H9 (cell line): Measurements from ENCODE around the gene FLNC. TPM values are rescaled to one million over a fixed set of nuclear protein-coding genes. Genes with fewer than 3 reads are reported as not detected.

Experiments used
- DNase-seq: peaks from one replicate; pipeline ENCODE4 v3.0.0-alpha.2; 2017
- H2AFZ ChIP-seq: one replicate; pipeline ENCODE4 v1.6.1; 2013; ENCODE audit warnings: mild to moderate bottlenecking, low read length, control low read depth, moderate library complexity
- H2AK5ac ChIP-seq: 2 replicates; pipeline ENCODE4 v1.6.1; 2013; ENCODE audit warnings: low read length, control low read depth, mixed read lengths; ENCODE audit not compliant: insufficient read length
- H2BK120ac ChIP-seq: one replicate; pipeline ENCODE4 v1.6.1; 2013; ENCODE audit warnings: low read depth, mild to moderate bottlenecking, low read length, control low read depth, inconsistent platforms; ENCODE audit not compliant: poor library complexity, severe bottlenecking
- H2BK12ac ChIP-seq: 2 replicates; pipeline ENCODE4 v1.6.1; 2013; ENCODE audit warnings: low read length, control low read depth, mixed read lengths, low read depth; ENCODE audit not compliant: insufficient read length
- H2BK15ac ChIP-seq: 2 replicates; pipeline ENCODE4 v1.6.1; 2013; ENCODE audit warnings: low read depth, low read length, control low read depth
- H2BK20ac ChIP-seq: one replicate; pipeline ENCODE4 v1.6.1; 2013; ENCODE audit warnings: low read depth, mild to moderate bottlenecking, low read length, control low read depth, inconsistent platforms; ENCODE audit not compliant: poor library complexity, severe bottlenecking
- H2BK5ac ChIP-seq: 2 replicates; pipeline ENCODE4 v1.6.1; 2013; ENCODE audit warnings: low read length, control low read depth, mixed read lengths; ENCODE audit not compliant: insufficient read length
- H3K14ac ChIP-seq: 2 replicates; pipeline ENCODE4 v1.6.1; 2013; ENCODE audit warnings: low read length, control low read depth; ENCODE audit not compliant: insufficient read depth
- H3K18ac ChIP-seq: 2 replicates; pipeline ENCODE4 v1.6.1; 2013; ENCODE audit warnings: low read depth, mild to moderate bottlenecking, mixed read lengths, low read length, control low read depth; ENCODE audit not compliant: insufficient read length
- H3K23ac ChIP-seq: 2 replicates; pipeline ENCODE4 v1.6.1; 2013; ENCODE audit warnings: low read length, control low read depth, mixed read lengths, low read depth; ENCODE audit not compliant: insufficient read length
- H3K23me2 ChIP-seq: 2 replicates; pipeline ENCODE4 v1.6.1; 2013; ENCODE audit warnings: low read depth, mild to moderate bottlenecking, mixed read lengths, low read length, control low read depth; ENCODE audit not compliant: insufficient read length, poor library complexity, severe bottlenecking
- H3K27ac ChIP-seq: 2 replicates; pipeline ENCODE4 v1.5.1; 2013; ENCODE audit warnings: low read length, control low read depth, mixed read lengths, low read depth; ENCODE audit not compliant: insufficient read length
- H3K27me3 ChIP-seq: 2 replicates; pipeline ENCODE4 v1.6.1; 2013; ENCODE audit warnings: low read length, control low read depth, inconsistent platforms; ENCODE audit not compliant: insufficient read depth
- H3K4ac ChIP-seq: 2 replicates; pipeline ENCODE4 v1.6.1; 2013; ENCODE audit warnings: low read depth, mild to moderate bottlenecking, control low read depth, inconsistent platforms, low read length, moderate library complexity
- H3K4me1 ChIP-seq: 2 replicates; pipeline ENCODE4 v1.6.1; 2013; ENCODE audit warnings: low read length, control low read depth, inconsistent platforms; ENCODE audit not compliant: insufficient read depth
- H3K4me2 ChIP-seq: 2 replicates; pipeline ENCODE4 v1.6.1; 2013; ENCODE audit warnings: low read length, control low read depth, mixed read lengths; ENCODE audit not compliant: insufficient read length, insufficient read depth
- H3K56ac ChIP-seq: 2 replicates; pipeline ENCODE4 v1.6.1; 2013; ENCODE audit warnings: low read depth, mild to moderate bottlenecking, mixed read lengths, low read length, control low read depth; ENCODE audit not compliant: insufficient read length
- H3K79me1 ChIP-seq: 2 replicates; pipeline ENCODE4 v1.6.1; 2013; ENCODE audit warnings: low read depth, mild to moderate bottlenecking, moderate library complexity, low read length, control low read depth, inconsistent platforms; ENCODE audit not compliant: insufficient read depth, poor library complexity, severe bottlenecking
- H3K79me2 ChIP-seq: 2 replicates; pipeline ENCODE4 v1.6.1; 2013; ENCODE audit warnings: low read length, control low read depth, inconsistent platforms; ENCODE audit not compliant: insufficient read depth
- H3K9ac ChIP-seq: 2 replicates; pipeline ENCODE4 v1.6.1; 2013; ENCODE audit warnings: low read length, control low read depth, mixed read lengths; ENCODE audit not compliant: insufficient read length; ENCODE audit errors: extremely low read depth
- H3K9me3 ChIP-seq: one replicate; pipeline ENCODE4 v1.6.1; 2013; ENCODE audit warnings: low read depth, low read length, inconsistent platforms; ENCODE audit not compliant: control insufficient read depth
- H3T11ph ChIP-seq: one replicate; pipeline ENCODE4 v1.6.1; 2013; ENCODE audit warnings: mild to moderate bottlenecking, low read length, control low read depth, inconsistent platforms
- H4K20me1 ChIP-seq: one replicate; pipeline ENCODE4 v1.6.1; 2013; ENCODE audit not compliant: control insufficient read depth, insufficient read length, insufficient read depth
- H4K5ac ChIP-seq: 2 replicates; pipeline ENCODE4 v1.6.1; 2013; ENCODE audit warnings: low read depth, mild to moderate bottlenecking, mixed read lengths, low read length, control low read depth; ENCODE audit not compliant: insufficient read length
- H4K8ac ChIP-seq: replicated peaks from 2 replicates; pipeline ENCODE4 v1.6.1; 2013; ENCODE audit warnings: low read length, control low read depth, mixed read lengths, low read depth; ENCODE audit not compliant: insufficient read length
- H4K91ac ChIP-seq: 2 replicates; pipeline ENCODE4 v1.6.1; 2013; ENCODE audit warnings: low read depth, mild to moderate bottlenecking, moderate library complexity, mixed read lengths, low read length, control low read depth; ENCODE audit not compliant: insufficient read length
- H3K27ac Mint-ChIP-seq, 3 experiments: 2 replicates in 2 of 3; 3 replicates in 1 of 3; pipeline ENCODE4 v1.8.0; 2020 to 2021; ENCODE audit warnings: mixed read lengths in 3 of 3, mild to moderate bottlenecking in 1 of 3, moderate library complexity in 1 of 3
- H3K27me3 Mint-ChIP-seq: 2 replicates; pipeline ENCODE4 v1.8.0; 2021; ENCODE audit warnings: low read depth, mild to moderate bottlenecking, moderate library complexity, mixed read lengths
- H3K36me3 Mint-ChIP-seq, 3 experiments: 2 replicates in 2 of 3; 3 replicates in 1 of 3; pipeline ENCODE4 v1.8.0; 2020 to 2021; ENCODE audit warnings: low read depth in 3 of 3, mixed read lengths in 3 of 3; ENCODE audit not compliant: insufficient read depth in 1 of 3
- H3K4me1 Mint-ChIP-seq, 2 experiments: 2 replicates each; pipeline ENCODE4 v1.8.0; 2020; ENCODE audit warnings: mixed read lengths in 2 of 2
- H3K4me3 Mint-ChIP-seq, 2 experiments: 2 replicates in 1 of 2; 3 replicates in 1 of 2; pipeline ENCODE4 v1.8.0; 2020 to 2021; ENCODE audit warnings: mild to moderate bottlenecking in 2 of 2, mixed read lengths in 2 of 2, moderate library complexity in 1 of 2
- H3K9me3 Mint-ChIP-seq, 2 experiments: 2 replicates in 1 of 2; 3 replicates in 1 of 2; pipeline ENCODE4 v1.8.0; 2020; ENCODE audit warnings: mild to moderate bottlenecking in 2 of 2, mixed read lengths in 2 of 2, moderate library complexity in 1 of 2
- CTCF ChIP-seq: fragments of 200-600 bp; sonication (generic); conservative IDR thresholded peaks from 3 replicates; pipeline ENCODE4 v1.8.0; 2021; ENCODE audit warnings: antibody characterized with exemption, mild to moderate bottlenecking
- WGBS: extraction: QIAGEN DNeasy Blood & Tissue Kit; methylation state at CpG from one replicate; pipeline ENCODE4 v1.1.7; 2013; ENCODE audit warnings: missing lambda C conversion rate, low lambda C conversion rate, mixed read lengths; ENCODE audit not compliant: insufficient read length; ENCODE audit errors: extremely low coverage; 5-methylcytosine and 5-hydroxymethylcytosine counted together
- total RNA-seq: library from RNA; stranded (reverse); gene quantifications from 2 replicates; pipeline ENCODE4 v1.2.1, GENCODE V29; 2021

The FLNC gene
- total RNA-seq, 1 experiment from 2014 or later = 12.2 TPM

GRCh38 chr7:128791972-128792327 is 38.3 kb upstream of the FLNC start:
- no peak overlapping the region for H4K91ac ChIP-seq
- no peak overlapping the region for H2BK20ac ChIP-seq
- TF ChIP-seq CTCF = no peak
- no peak overlapping the region for H2BK5ac ChIP-seq
- H2AFZ ChIP-seq = no peak overlapping the region
- no peak overlapping the region for H3K56ac ChIP-seq
- no CpG with 5 or more reads among the region's 9 CpGs for WGBS
- H3K4me1 Mint-ChIP-seq = peaks cover 36 to 38% of the 10 kb centered on the region in 2 experiments
- H4K5ac ChIP-seq = no peak overlapping the region
- H3K9ac ChIP-seq = no peak overlapping the region
- H3K23ac ChIP-seq = no peak overlapping the region
- no peak overlapping the region for H3T11ph ChIP-seq
- H3K4ac ChIP-seq = no peak overlapping the region
- no peaks in the 10 kb centered on the region for H3K79me2 ChIP-seq
- no peaks in the 10 kb centered on the region for H3K27me3 ChIP-seq
- H3K27ac ChIP-seq = no peak overlapping the region
- no peak overlapping the region for H4K8ac ChIP-seq
- H3K27ac Mint-ChIP-seq = no peak overlapping the region
- peaks cover 25% of the 10 kb centered on the region for H3K27me3 Mint-ChIP-seq
- H3K4me2 ChIP-seq = peak overlapping the region; percentile 58
- H2BK12ac ChIP-seq = no peak overlapping the region
- H3K4me1 ChIP-seq = no peaks in the 10 kb centered on the region; the same call in 1 of the 2 replicates
- H3K14ac ChIP-seq = no peak overlapping the region
- H3K9me3 ChIP-seq = no peaks in the 10 kb centered on the region
- no peaks in the 10 kb centered on the region for H3K9me3 Mint-ChIP-seq
- H3K4me3 Mint-ChIP-seq = peak overlapping the region; percentile 90 to 92
- H4K20me1 ChIP-seq = no peaks in the 10 kb centered on the region
- no peaks in the 10 kb centered on the region for H3K79me1 ChIP-seq
- DNase-seq = no peak
- peaks cover 12% of the 10 kb centered on the region for H3K23me2 ChIP-seq
- H2AK5ac ChIP-seq = no peak overlapping the region
- H3K18ac ChIP-seq = no peak overlapping the region
- H2BK15ac ChIP-seq = no peak overlapping the region
- no peak overlapping the region for H2BK120ac ChIP-seq
- peaks cover 16 to 30% (median 25%) of the 10 kb centered on the region in 3 experiments for H3K36me3 Mint-ChIP-seq
